SK-N-SH treated with all-trans-retinoic acid at 6 μM for 48 hours (cell line): ENCODE measurements around the gene CDK5RAP2.

ENCODE experiments used
- ARNTL ChIP-seq: fragments of 450-650 bp; formaldehyde crosslinking; IDR thresholded peaks from 2 replicates; pipeline ENCODE4 v1.5.0; 2020; ENCODE audit warnings: low read depth, mild to moderate bottlenecking, moderate library complexity, borderline replicate concordance
- ESRRG ChIP-seq: fragments of 250-450 bp; sonication (Bioruptor Pico); IDR thresholded peaks from 2 replicates; pipeline ENCODE4 v1.6.1; 2021; ENCODE audit warnings: mild to moderate bottlenecking
- PPARA ChIP-seq: fragments of 250-450 bp; sonication (Bioruptor Pico); IDR thresholded peaks from 2 replicates; pipeline ENCODE4 v1.5.0; 2020; ENCODE audit warnings: mild to moderate bottlenecking, borderline replicate concordance
- TCF4 ChIP-seq: fragments of 250-450 bp; sonication (Bioruptor Pico); IDR thresholded peaks from 2 replicates; pipeline ENCODE4 v1.8.0; 2021; ENCODE audit warnings: mild to moderate bottlenecking, moderate library complexity, borderline replicate concordance
- TOX ChIP-seq: fragments of 250-450 bp; sonication (Bioruptor Pico); IDR thresholded peaks from 2 replicates; pipeline ENCODE4 v1.8.0; 2021; ENCODE audit warnings: mild to moderate bottlenecking, moderate library complexity, borderline replicate concordance
- ZFP3 ChIP-seq: fragments of 250-450 bp; sonication (Bioruptor Pico); IDR thresholded peaks from 2 replicates; pipeline ENCODE4 v1.5.0; 2020; ENCODE audit warnings: mild to moderate bottlenecking, moderate library complexity
- ZNF70 ChIP-seq: fragments of 450-650 bp; formaldehyde crosslinking; IDR thresholded peaks from 2 replicates; pipeline ENCODE4 v1.5.0; 2020; ENCODE audit warnings: mild to moderate bottlenecking, moderate library complexity
- TF ChIP-seq, protein P1 (sequence below): fragments of 250-450 bp; sonication (Bioruptor Pico); IDR thresholded peaks from 2 replicates; pipeline ENCODE4 v1.8.0; 2021; ENCODE audit warnings: low read depth, mild to moderate bottlenecking, moderate library complexity, borderline replicate concordance
- TF ChIP-seq, protein P2 (sequence below): fragments of 250-450 bp; sonication (Bioruptor Pico); IDR thresholded peaks from 2 replicates; pipeline ENCODE4 v1.5.1; 2020; ENCODE audit warnings: low read depth, mild to moderate bottlenecking, moderate library complexity
- TF ChIP-seq, protein P3 (sequence below): fragments of 250-450 bp; sonication (Bioruptor Pico); IDR thresholded peaks from 2 replicates; pipeline ENCODE4 v1.5.0; 2020; ENCODE audit warnings: mild to moderate bottlenecking, moderate library complexity
- TF ChIP-seq, protein P4 (sequence below): fragments of 250-450 bp; sonication (Bioruptor Pico); IDR thresholded peaks from 2 replicates; pipeline ENCODE4 v1.8.0; 2020; ENCODE audit warnings: mild to moderate bottlenecking, moderate library complexity, borderline replicate concordance

- TF ChIP-seq PPARA (CRISPR knock-in tag): no peak
- TF ChIP-seq TCF4 (CRISPR knock-in tag): no peak
- TF ChIP-seq, protein P1, sequence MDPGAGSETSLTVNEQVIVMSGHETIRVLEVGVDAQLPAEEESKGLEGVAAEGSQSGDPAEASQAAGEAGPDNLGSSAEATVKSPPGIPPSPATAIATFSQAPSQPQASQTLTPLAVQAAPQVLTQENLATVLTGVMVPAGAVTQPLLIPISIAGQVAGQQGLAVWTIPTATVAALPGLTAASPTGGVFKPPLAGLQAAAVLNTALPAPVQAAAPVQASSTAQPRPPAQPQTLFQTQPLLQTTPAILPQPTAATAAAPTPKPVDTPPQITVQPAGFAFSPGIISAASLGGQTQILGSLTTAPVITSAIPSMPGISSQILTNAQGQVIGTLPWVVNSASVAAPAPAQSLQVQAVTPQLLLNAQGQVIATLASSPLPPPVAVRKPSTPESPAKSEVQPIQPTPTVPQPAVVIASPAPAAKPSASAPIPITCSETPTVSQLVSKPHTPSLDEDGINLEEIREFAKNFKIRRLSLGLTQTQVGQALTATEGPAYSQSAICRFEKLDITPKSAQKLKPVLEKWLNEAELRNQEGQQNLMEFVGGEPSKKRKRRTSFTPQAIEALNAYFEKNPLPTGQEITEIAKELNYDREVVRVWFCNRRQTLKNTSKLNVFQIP (CRISPR knock-in tag): no peak
- TF ChIP-seq TOX (CRISPR knock-in tag): no peak
- TF ChIP-seq ESRRG (CRISPR knock-in tag): no peak
- TF ChIP-seq ARNTL (CRISPR knock-in tag): no peak
- TF ChIP-seq, protein P2, sequence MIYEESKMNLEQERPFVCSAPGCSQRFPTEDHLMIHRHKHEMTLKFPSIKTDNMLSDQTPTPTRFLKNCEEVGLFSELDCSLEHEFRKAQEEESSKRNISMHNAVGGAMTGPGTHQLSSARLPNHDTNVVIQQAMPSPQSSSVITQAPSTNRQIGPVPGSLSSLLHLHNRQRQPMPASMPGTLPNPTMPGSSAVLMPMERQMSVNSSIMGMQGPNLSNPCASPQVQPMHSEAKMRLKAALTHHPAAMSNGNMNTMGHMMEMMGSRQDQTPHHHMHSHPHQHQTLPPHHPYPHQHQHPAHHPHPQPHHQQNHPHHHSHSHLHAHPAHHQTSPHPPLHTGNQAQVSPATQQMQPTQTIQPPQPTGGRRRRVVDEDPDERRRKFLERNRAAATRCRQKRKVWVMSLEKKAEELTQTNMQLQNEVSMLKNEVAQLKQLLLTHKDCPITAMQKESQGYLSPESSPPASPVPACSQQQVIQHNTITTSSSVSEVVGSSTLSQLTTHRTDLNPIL (CRISPR knock-in tag): no peak
- TF ChIP-seq ZFP3 (CRISPR knock-in tag): no peak
- TF ChIP-seq ZNF70 (CRISPR knock-in tag): no peak
- TF ChIP-seq, protein P3, sequence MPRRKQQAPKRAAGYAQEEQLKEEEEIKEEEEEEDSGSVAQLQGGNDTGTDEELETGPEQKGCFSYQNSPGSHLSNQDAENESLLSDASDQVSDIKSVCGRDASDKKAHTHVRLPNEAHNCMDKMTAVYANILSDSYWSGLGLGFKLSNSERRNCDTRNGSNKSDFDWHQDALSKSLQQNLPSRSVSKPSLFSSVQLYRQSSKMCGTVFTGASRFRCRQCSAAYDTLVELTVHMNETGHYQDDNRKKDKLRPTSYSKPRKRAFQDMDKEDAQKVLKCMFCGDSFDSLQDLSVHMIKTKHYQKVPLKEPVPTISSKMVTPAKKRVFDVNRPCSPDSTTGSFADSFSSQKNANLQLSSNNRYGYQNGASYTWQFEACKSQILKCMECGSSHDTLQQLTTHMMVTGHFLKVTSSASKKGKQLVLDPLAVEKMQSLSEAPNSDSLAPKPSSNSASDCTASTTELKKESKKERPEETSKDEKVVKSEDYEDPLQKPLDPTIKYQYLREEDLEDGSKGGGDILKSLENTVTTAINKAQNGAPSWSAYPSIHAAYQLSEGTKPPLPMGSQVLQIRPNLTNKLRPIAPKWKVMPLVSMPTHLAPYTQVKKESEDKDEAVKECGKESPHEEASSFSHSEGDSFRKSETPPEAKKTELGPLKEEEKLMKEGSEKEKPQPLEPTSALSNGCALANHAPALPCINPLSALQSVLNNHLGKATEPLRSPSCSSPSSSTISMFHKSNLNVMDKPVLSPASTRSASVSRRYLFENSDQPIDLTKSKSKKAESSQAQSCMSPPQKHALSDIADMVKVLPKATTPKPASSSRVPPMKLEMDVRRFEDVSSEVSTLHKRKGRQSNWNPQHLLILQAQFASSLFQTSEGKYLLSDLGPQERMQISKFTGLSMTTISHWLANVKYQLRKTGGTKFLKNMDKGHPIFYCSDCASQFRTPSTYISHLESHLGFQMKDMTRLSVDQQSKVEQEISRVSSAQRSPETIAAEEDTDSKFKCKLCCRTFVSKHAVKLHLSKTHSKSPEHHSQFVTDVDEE (CRISPR knock-in tag): no peak
- TF ChIP-seq, protein P4, sequence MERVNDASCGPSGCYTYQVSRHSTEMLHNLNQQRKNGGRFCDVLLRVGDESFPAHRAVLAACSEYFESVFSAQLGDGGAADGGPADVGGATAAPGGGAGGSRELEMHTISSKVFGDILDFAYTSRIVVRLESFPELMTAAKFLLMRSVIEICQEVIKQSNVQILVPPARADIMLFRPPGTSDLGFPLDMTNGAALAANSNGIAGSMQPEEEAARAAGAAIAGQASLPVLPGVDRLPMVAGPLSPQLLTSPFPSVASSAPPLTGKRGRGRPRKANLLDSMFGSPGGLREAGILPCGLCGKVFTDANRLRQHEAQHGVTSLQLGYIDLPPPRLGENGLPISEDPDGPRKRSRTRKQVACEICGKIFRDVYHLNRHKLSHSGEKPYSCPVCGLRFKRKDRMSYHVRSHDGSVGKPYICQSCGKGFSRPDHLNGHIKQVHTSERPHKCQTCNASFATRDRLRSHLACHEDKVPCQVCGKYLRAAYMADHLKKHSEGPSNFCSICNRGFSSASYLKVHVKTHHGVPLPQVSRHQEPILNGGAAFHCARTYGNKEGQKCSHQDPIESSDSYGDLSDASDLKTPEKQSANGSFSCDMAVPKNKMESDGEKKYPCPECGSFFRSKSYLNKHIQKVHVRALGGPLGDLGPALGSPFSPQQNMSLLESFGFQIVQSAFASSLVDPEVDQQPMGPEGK: no peak
Measured at GRCh38 chr9:120528327-120528726, 51.6 kb downstream of the CDK5RAP2 start.
